HepG2 (cell line): ENCODE data around the gene C10orf90. TPM values are rescaled to one million over a fixed set of nuclear protein-coding genes. Genes with fewer than 3 reads are reported as not detected.

Source experiments
- ATAC-seq: fragments of 200-7000 bp; cut with Tn5 transposase; 3 replicates; pipeline ENCODE4 v1.9.1; 2020; ENCODE audit warnings: mild to moderate bottlenecking, moderate library complexity
- BruUV-seq: library from RNA; stranded (reverse); fragments of 400-500 nt; replicated peaks from 2 replicates; lab custom pipeline; 2021; lab: Mats Ljungman, UMichigan
- CTCF ChIA-PET: fragments of 300-600 bp; formaldehyde crosslinking; extraction: SDS; loops from one replicate; lab custom pipeline; 2021; ENCODE audit warnings: low total read pairs, inconsistent platforms, low intra/inter-chr PET ratio; lab: Yijun Ruan, JAX
- POLR2A ChIA-PET: fragments of 350-600 bp; sonication (Branson Sonifier 250); formaldehyde crosslinking; loops from one replicate; lab custom pipeline; 2020; ENCODE audit warnings: antibody characterized with exemption, inconsistent platforms; lab: Yijun Ruan, JAX
- DNase-seq: peaks from one replicate; pipeline ENCODE4 v3.0.0-alpha.2; 2015; ENCODE audit warnings: low spot score
- FAIRE-seq: peaks from 3 replicates; lab custom pipeline; 2011; peaks lifted over from hg19 to GRCh38; lab: Jason Lieb, UNC
- H2AFZ ChIP-seq: one replicate; pipeline ENCODE4 v1.6.1; 2011; ENCODE audit warnings: low read length, inconsistent platforms
- H3K27ac ChIP-seq: fragments of 300-600 bp; 3 replicates; pipeline ENCODE4 v1.8.0; 2011; ENCODE audit warnings: mixed run types, mild to moderate bottlenecking, mixed read lengths, low read length, inconsistent platforms; ENCODE audit not compliant: insufficient read depth; ENCODE audit errors: extremely low read length
- H3K27me3 ChIP-seq, 2 experiments: fragments of 200-600 bp in 1 of 2; 2 replicates in 1 of 2; 3 replicates in 1 of 2; pipeline versions ENCODE4 v1.6.0 to v1.8.0; 2011; ENCODE audit warnings: low read length in 2 of 2, mild to moderate bottlenecking in 2 of 2, moderate library complexity in 2 of 2, inconsistent platforms in 1 of 2; ENCODE audit not compliant: insufficient read depth in 2 of 2, control insufficient read depth in 1 of 2
- H3K36me3 ChIP-seq, 2 experiments: fragments of 200-600 bp in 1 of 2; replicated peaks in 1 of 2; 2 replicates in 1 of 2; 3 replicates in 1 of 2; pipeline versions ENCODE4 v1.5.1 to v1.8.0; 2011; ENCODE audit warnings: low read length in 2 of 2, inconsistent platforms in 1 of 2; ENCODE audit not compliant: insufficient read depth in 2 of 2, control insufficient read depth in 1 of 2
- H3K4me1 ChIP-seq: 2 replicates; pipeline ENCODE4 v1.5.1; 2012; ENCODE audit warnings: low read length, inconsistent platforms; ENCODE audit not compliant: insufficient read depth
- H3K4me2 ChIP-seq: 2 replicates; pipeline ENCODE4 v1.6.0; 2011; ENCODE audit warnings: low read depth, low read length, inconsistent platforms
- H3K4me3 ChIP-seq, 3 experiments: fragments of 200-600 bp in 1 of 3; sonication (generic), shearing (Covaris generic) in 1 of 3; replicated peaks in 1 of 3; 2 replicates each; pipeline ENCODE4 v1.5.1; 2011 to 2016; ENCODE audit warnings: low read length in 3 of 3, inconsistent platforms in 2 of 3, low read depth in 2 of 3, mild to moderate bottlenecking in 2 of 3, control low read depth in 1 of 3, mixed read lengths in 1 of 3; ENCODE audit not compliant: insufficient read depth in 1 of 3
- H3K79me2 ChIP-seq: one replicate; pipeline ENCODE4 v1.6.1; 2011; ENCODE audit warnings: low read length, inconsistent platforms; ENCODE audit not compliant: insufficient read depth
- H3K9ac ChIP-seq: 2 replicates; pipeline ENCODE4 v1.6.0; 2011; ENCODE audit warnings: mild to moderate bottlenecking, low read depth, low read length, inconsistent platforms; ENCODE audit not compliant: insufficient read depth
- H3K9me3 ChIP-seq: 2 replicates; pipeline ENCODE4 v1.5.1; 2012; ENCODE audit warnings: mild to moderate bottlenecking, low read length
- H4K20me1 ChIP-seq: 2 replicates; pipeline ENCODE4 v1.6.0; 2011; ENCODE audit warnings: inconsistent platforms, mild to moderate bottlenecking, low read length, moderate library complexity; ENCODE audit not compliant: insufficient read depth
- ATF1 ChIP-seq: IDR thresholded peaks from 2 replicates; pipeline ENCODE4 v1.6.1; 2016; ENCODE audit warnings: mild to moderate bottlenecking, control low read depth
- ATF7 ChIP-seq, 2 experiments: fragments of 450-650 bp in 1 of 2; sonication (generic) in 1 of 2; formaldehyde crosslinking in 1 of 2; IDR thresholded peaks; 2 replicates each; pipeline versions ENCODE4 v1.4.0 to v1.6.1; 2016 to 2020; ENCODE audit warnings: antibody characterized with exemption in 1 of 2, mild to moderate bottlenecking in 1 of 2, missing genetic modification reagents in 1 of 2
- CREB1 ChIP-seq, 2 experiments: fragments of 450-650 bp in 1 of 2; IDR thresholded peaks; 2 replicates each; pipeline ENCODE4 v1.6.1; 2016 to 2017; ENCODE audit warnings: control low read depth in 1 of 2, mild to moderate bottlenecking in 1 of 2, missing compliant biosample characterization in 1 of 2, missing genetic modification characterization in 1 of 2
- GABPA ChIP-seq, 2 experiments: IDR thresholded peaks; 2 replicates each; pipeline ENCODE4 v1.6.1; 2011 to 2016; ENCODE audit warnings: low read depth in 2 of 2, low read length in 1 of 2, missing biosample characterization in 1 of 2, missing genetic modification characterization in 1 of 2
- GLI4 ChIP-seq: sonication (generic); formaldehyde crosslinking; IDR thresholded peaks from 2 replicates; pipeline ENCODE4 v1.5.1; 2020; ENCODE audit warnings: missing genetic modification reagents, mild to moderate bottlenecking, moderate library complexity, borderline replicate concordance
- HOXA3 ChIP-seq: sonication (generic); formaldehyde crosslinking; IDR thresholded peaks from 2 replicates; pipeline ENCODE4 v1.5.0; 2020; ENCODE audit warnings: missing genetic modification reagents
- MIER3 ChIP-seq: IDR thresholded peaks from 2 replicates; pipeline ENCODE4 v1.6.1; 2016; ENCODE audit warnings: missing compliant biosample characterization, borderline replicate concordance
- NFKBIZ ChIP-seq: IDR thresholded peaks from 2 replicates; pipeline ENCODE4 v1.6.1; 2018; ENCODE audit warnings: missing genetic modification reagents, missing compliant biosample characterization
- NR2F1 ChIP-seq, 2 experiments: fragments of 450-650 bp in 1 of 2; formaldehyde crosslinking in 1 of 2; IDR thresholded peaks; 2 replicates each; pipeline versions ENCODE4 v1.5.0 to v1.6.1; 2016 to 2020; ENCODE audit warnings: mild to moderate bottlenecking in 1 of 2, missing compliant biosample characterization in 1 of 2, missing genetic modification reagents in 1 of 2, moderate library complexity in 1 of 2
- PRDM15 ChIP-seq: sonication (generic); formaldehyde crosslinking; IDR thresholded peaks from 2 replicates; pipeline ENCODE4 v1.4.0; 2020; ENCODE audit warnings: missing genetic modification reagents
- RFX5 ChIP-seq: IDR thresholded peaks from 2 replicates; pipeline ENCODE4 v1.6.1; 2011; ENCODE audit warnings: low read depth, low read length, improper control_type of control experiment
- SMAD9 ChIP-seq: sonication (generic); formaldehyde crosslinking; IDR thresholded peaks from 2 replicates; pipeline ENCODE4 v1.5.1; 2020; ENCODE audit warnings: mild to moderate bottlenecking, missing genetic modification reagents
- SP1 ChIP-seq, 2 experiments: fragments of 450-650 bp in 1 of 2; sonication (generic) in 1 of 2; formaldehyde crosslinking in 1 of 2; IDR thresholded peaks; 2 replicates each; pipeline versions ENCODE4 v1.4.0 to v1.6.1; 2016 to 2020; ENCODE audit warnings: missing genetic modification reagents in 1 of 2
- XRCC5 ChIP-seq: fragments of 200-400 bp; formaldehyde crosslinking; optimal IDR thresholded peaks from 2 replicates; pipeline ENCODE3; 2017; ENCODE audit warnings: mild to moderate bottlenecking, low read length
- ZNF138 ChIP-seq: sonication (generic); formaldehyde crosslinking; IDR thresholded peaks from 2 replicates; pipeline ENCODE4 v1.5.0; 2020; ENCODE audit warnings: mild to moderate bottlenecking, low read depth, missing genetic modification reagents
- ZNF224 ChIP-seq: sonication (generic); formaldehyde crosslinking; IDR thresholded peaks from 2 replicates; pipeline ENCODE4 v1.5.0; 2020; ENCODE audit warnings: mild to moderate bottlenecking, missing genetic modification reagents
- ZNF496 ChIP-seq: sonication (generic); formaldehyde crosslinking; IDR thresholded peaks from 2 replicates; pipeline ENCODE4 v1.8.1; 2023; ENCODE audit warnings: mild to moderate bottlenecking, moderate library complexity, missing genetic modification reagents; ENCODE audit not compliant: insufficient replicate concordance
- WGBS: methylation state at CpG from one replicate; pipeline ENCODE4 v1.1.6; 2017; ENCODE audit warnings: low lambda C conversion rate; 5-methylcytosine and 5-hydroxymethylcytosine counted together
- in situ Hi-C: cut with HindIII; loops from 2 replicates; pipeline ENCODE4 v1.10.0; 2017; ENCODE audit warnings: low pct_unique_long_range_greater_than_20kb; ENCODE audit not compliant: extremely low pct_ligation_motif_present
- intact Hi-C: fragments of 100-400 bp; cut with micrococcal nuclease; formaldehyde crosslinking; loops from one replicate; pipeline ENCODE4 v1.10.0; 2022; ENCODE audit not compliant: unreplicated experiment
- polyA plus RNA-seq, 8 experiments: library from polyadenylated mRNA; depleted of rRNA in 3 of 8; stranded (reverse) in 7 of 8; unstranded in 1 of 8; fragments of >200 nt; fragmentation: Illumina TruSeq in 4 of 8; extraction: Trizol in 4 of 8; gene quantifications; 2 replicates each; pipeline versions ENCODE4 v1.2.1 to v1.2.3, GENCODE V29; 2011 to 2016; ENCODE audit warnings: low read depth in 4 of 8, missing spikeins in 1 of 8, mixed read lengths in 1 of 8; ENCODE audit not compliant: insufficient read depth in 1 of 8
- total RNA-seq, 5 experiments: library from RNA; depleted of rRNA; stranded (reverse); fragments of >200 nt; fragmentation: Illumina TruSeq; extraction: Trizol; gene quantifications; 2 replicates each; pipeline ENCODE4 v1.2.3, GENCODE V29; 2016; ENCODE audit warnings: low read depth in 1 of 5

Gene C10orf90
- total and polyA plus RNA-seq, 2 of the 13 experiments (the other 11 are each of a cell fraction or from before 2014, with no cell fraction given): not detected

GRCh38 chr10:126376956-126377355, 293.5 kb downstream of the C10orf90 start:
- no peaks in the 10 kb centered on the region for H3K79me2 ChIP-seq
- no peak for FAIRE-seq

GRCh38 chr10:126375926-126376554, 294.5 kb downstream of the C10orf90 start:
- ChIA-PET POLR2A (no interaction called here), CTCF (no interaction called here)
- Histone ChIP-seq H3K4me3 (no peak overlapping the region), H3K4me1 (no peaks in the 10 kb centered on the region), H3K36me3 (no peaks in the 10 kb centered on the region), H3K9ac (no peak overlapping the region), H3K27me3 (no peaks in the 10 kb centered on the region), H3K27ac (no peak overlapping the region), H3K79me2 (no peaks in the 10 kb centered on the region), H3K4me2 (no peak overlapping the region), H3K9me3 (no peaks in the 10 kb centered on the region), H4K20me1 (no peaks in the 10 kb centered on the region), H2AFZ (no peak overlapping the region)
- in situ Hi-C loops (loop anchor here (25.0 kb wide), 1 partner anchor 389 kb away; no protein-coding TSS in a partner anchor), intact Hi-C loops (no loop called here)
- FAIRE-seq: no peak
- TF ChIP-seq MIER3 (CRISPR knock-in tag) (no peak), CREB1 (IDR thresholded peaks at IDR 0.05) (peak; percentile 72), CREB1 (CRISPR knock-in tag; IDR thresholded peaks at IDR 0.05) (no peak), NR2F1 (CRISPR knock-in tag; IDR thresholded peaks at IDR 0.05) (no peak), GABPA (IDR thresholded peaks at IDR 0.05; ENCODE audit: low read depth, low read length) (no peak), GABPA (CRISPR knock-in tag; IDR thresholded peaks at IDR 0.05; ENCODE audit: low read depth) (no peak), PRDM15 (CRISPR knock-in tag) (no peak), RFX5 (no peak), ATF7 (IDR thresholded peaks at IDR 0.05) (peak; percentile 22; the same call in 1 of the 2 replicates), ATF7 (CRISPR knock-in tag; IDR thresholded peaks at IDR 0.05) (no peak), SMAD9 (no peak)
- ATAC-seq: no peak
- no peak for DNase-seq
- BruUV-seq: no TSS peak
- 0% methylated on average over 1 of the region's 1 CpG for WGBS

More at GRCh38 chr10:126376956-126377355, 293.5 kb downstream of the C10orf90 start:
- H3K4me3 ChIP-seq: no peak overlapping the region
- intact Hi-C loops: no loop called here
- no peaks in the 10 kb centered on the region for H3K36me3 ChIP-seq
- in situ Hi-C loops: loop anchor here (25.0 kb wide), 1 partner anchor 390 kb away; no protein-coding TSS in a partner anchor
- no peak overlapping the region for H2AFZ ChIP-seq
- whole genome bisulfite sequencing: 10% methylated on average over 2 of the region's 2 CpGs
- H3K4me2 ChIP-seq: no peak overlapping the region
- TF ChIP-seq ZNF496 (CRISPR knock-in tag): no peak
- no peak for TF ChIP-seq ZNF224 (CRISPR knock-in tag)
- no peak for TF ChIP-seq HOXA3
- no peak for TF ChIP-seq ATF1 (CRISPR knock-in tag)
- TF ChIP-seq NFKBIZ (CRISPR knock-in tag): no peak
- no peak for TF ChIP-seq GLI4 (CRISPR knock-in tag)
- TF ChIP-seq XRCC5: no peak
- TF ChIP-seq SP1 (IDR thresholded peaks at IDR 0.05): no peak
- TF ChIP-seq SP1 (CRISPR knock-in tag; IDR thresholded peaks at IDR 0.05): no peak
- no peak for TF ChIP-seq ZNF138
- H3K27ac ChIP-seq: no peak overlapping the region
- ChIA-PET CTCF (no interaction called here), POLR2A (no interaction called here)
- H4K20me1 ChIP-seq: no peaks in the 10 kb centered on the region
- H3K9me3 ChIP-seq: no peaks in the 10 kb centered on the region
- BruUV-seq: no TSS peak
- DNase-seq (no peak), ATAC-seq (no peak)
- no peaks in the 10 kb centered on the region for H3K4me1 ChIP-seq
- no peaks in the 10 kb centered on the region for H3K27me3 ChIP-seq
- no peak overlapping the region for H3K9ac ChIP-seq
